HUES64 (cell line): ENCODE data around the gene RNF213.
"Not testable (repeated sequence)": the region's sequence is repeated elsewhere in the genome, so short reads cannot be mapped to it uniquely, and the experiment has no call there.

Experiments
- H3K27ac ChIP-seq: 2 replicates; pipeline ENCODE4 v1.7.0; 2013; ENCODE audit warnings: low read depth, low read length, inconsistent platforms
- H3K27me3 ChIP-seq: 2 replicates; pipeline ENCODE4 v1.6.1; 2013; ENCODE audit warnings: mild to moderate bottlenecking, low read length; ENCODE audit not compliant: insufficient read depth
- H3K36me3 ChIP-seq: 2 replicates; pipeline ENCODE4 v1.6.1; 2013; ENCODE audit warnings: mild to moderate bottlenecking, low read length; ENCODE audit not compliant: insufficient read depth
- H3K4me1 ChIP-seq: 2 replicates; pipeline ENCODE4 v1.6.1; 2013; ENCODE audit warnings: mild to moderate bottlenecking, low read length, moderate library complexity; ENCODE audit not compliant: insufficient read depth
- H3K4me3 ChIP-seq: 2 replicates; pipeline ENCODE4 v1.5.1; 2013; ENCODE audit warnings: mild to moderate bottlenecking, low read length, moderate library complexity
- H3K9ac ChIP-seq: 2 replicates; pipeline ENCODE4 v1.6.1; 2013; ENCODE audit warnings: mild to moderate bottlenecking, low read depth, low read length
- H3K9me3 ChIP-seq: 2 replicates; pipeline ENCODE4 v1.6.1; 2013; ENCODE audit warnings: low read depth, low read length; ENCODE audit not compliant: insufficient read depth
- whole genome bisulfite sequencing: fragments of 150-250, 120-280 bp; methylation state at CpG from one replicate; pipeline ENCODE4 v1.1.7; 2013; ENCODE audit warnings: missing lambda C conversion rate; 5-methylcytosine and 5-hydroxymethylcytosine counted together

The RNF213 gene

GRCh38 chr17:80402102-80402501 lies 141.4 kb downstream of the RNF213 start:
- not testable (repeated sequence) for H3K9me3 ChIP-seq, H3K27me3 ChIP-seq, H3K27ac ChIP-seq, H3K9ac ChIP-seq, H3K4me3 ChIP-seq, H3K36me3 ChIP-seq, H3K4me1 ChIP-seq
- 95% methylated on average over 13 of the region's 13 CpGs for WGBS

GRCh38 chr17:80402959-80403358 lies 142.3 kb downstream of the RNF213 start:
- no peaks in the 10 kb centered on the region for H3K36me3 ChIP-seq
- no peak overlapping the region for H3K4me3 ChIP-seq
- 82% methylated on average over 3 of the region's 4 CpGs for WGBS
- H3K9me3 ChIP-seq: no peaks in the 10 kb centered on the region
- no peak overlapping the region for H3K9ac ChIP-seq
- H3K4me1 ChIP-seq: peaks cover 5% of the 10 kb centered on the region; the same call in 1 of the 2 replicates
- H3K27ac ChIP-seq: no peak overlapping the region
- H3K27me3 ChIP-seq: peaks cover 7% of the 10 kb centered on the region; the same call in 1 of the 2 replicates

GRCh38 chr17:80406146-80406545 lies 145.5 kb downstream of the RNF213 start:
- Histone ChIP-seq H3K36me3 (no peaks in the 10 kb centered on the region), H3K27ac (no peak overlapping the region), H3K9me3 (no peaks in the 10 kb centered on the region), H3K27me3 (peaks cover 13% of the 10 kb centered on the region; the same call in 1 of the 2 replicates), H3K4me3 (no peak overlapping the region), H3K9ac (no peak overlapping the region), H3K4me1 (no peaks in the 10 kb centered on the region; the same call in 1 of the 2 replicates)
- WGBS: 90% methylated on average over 8 of the region's 8 CpGs

- not testable (repeated sequence) for H3K4me1 ChIP-seq, H3K4me3 ChIP-seq, H3K27ac ChIP-seq, H3K36me3 ChIP-seq, H3K9me3 ChIP-seq, H3K9ac ChIP-seq
- H3K27me3 ChIP-seq: peaks cover 29% of the 10 kb centered on the region; the same call in 1 of the 2 replicates
- 51% methylated on average over 5 of the region's 5 CpGs for WGBS
Observed at GRCh38 chr17:80407917-80408316, 147.3 kb downstream of the RNF213 start.

GRCh38 chr17:80408872-80409271 lies 148.2 kb downstream of the RNF213 start:
- no peaks in the 10 kb centered on the region; the same call in 1 of the 2 replicates for H3K4me1 ChIP-seq
- no peak overlapping the region for H3K4me3 ChIP-seq
- H3K27ac ChIP-seq: no peak overlapping the region
- peaks cover 38% of the 10 kb centered on the region for H3K27me3 ChIP-seq
- whole genome bisulfite sequencing: 63% methylated on average over 6 of the region's 6 CpGs
- no peaks in the 10 kb centered on the region for H3K9me3 ChIP-seq
- H3K9ac ChIP-seq: no peak overlapping the region
- no peaks in the 10 kb centered on the region for H3K36me3 ChIP-seq

GRCh38 chr17:80409626-80410025 lies 149.0 kb downstream of the RNF213 start:
- H3K9me3 ChIP-seq: no peaks in the 10 kb centered on the region

GRCh38 chr17:80410441-80411087 lies 149.9 kb downstream of the RNF213 start:
- not testable (repeated sequence) for H3K9ac ChIP-seq, H3K9me3 ChIP-seq, H3K36me3 ChIP-seq, H3K27ac ChIP-seq, H3K4me3 ChIP-seq, H3K4me1 ChIP-seq
- H3K27me3 ChIP-seq: peaks cover 47% of the 10 kb centered on the region
- 87% methylated on average over 16 of the region's 16 CpGs for WGBS

More at GRCh38 chr17:80409626-80410025, 149.0 kb downstream of the RNF213 start:
- Histone ChIP-seq H3K36me3 (no peaks in the 10 kb centered on the region), H3K27me3 (peaks cover 46% of the 10 kb centered on the region), H3K4me3 (no peak overlapping the region), H3K27ac (no peak overlapping the region), H3K4me1 (no peaks in the 10 kb centered on the region; the same call in 1 of the 2 replicates), H3K9ac (no peak overlapping the region)
- WGBS: 95% methylated on average over 13 of the region's 13 CpGs

GRCh38 chr17:80413771-80414507 lies 153.3 kb downstream of the RNF213 start:
- H3K4me3 ChIP-seq: peak overlapping the region; percentile 91
- H3K9ac ChIP-seq: no peak overlapping the region
- no peak overlapping the region for H3K27ac ChIP-seq
- peaks cover 40% of the 10 kb centered on the region for H3K27me3 ChIP-seq
- H3K9me3 ChIP-seq: no peaks in the 10 kb centered on the region
- WGBS: 57% methylated on average over 26 of the region's 26 CpGs
- H3K4me1 ChIP-seq: no peaks in the 10 kb centered on the region
- peaks cover 14% of the 10 kb centered on the region; the same call in 1 of the 2 replicates for H3K36me3 ChIP-seq

GRCh38 chr17:80414508-80414802 lies 153.8 kb downstream of the RNF213 start:
- peak overlapping the region; percentile 91 for H3K4me3 ChIP-seq
- H3K9ac ChIP-seq: peak overlapping the region; percentile 88
- H3K4me1 ChIP-seq: no peaks in the 10 kb centered on the region
- H3K9me3 ChIP-seq: no peaks in the 10 kb centered on the region
- 4% methylated on average over 15 of the region's 15 CpGs for WGBS
- peaks cover 14% of the 10 kb centered on the region; the same call in 1 of the 2 replicates for H3K36me3 ChIP-seq
- peaks cover 40% of the 10 kb centered on the region for H3K27me3 ChIP-seq
- no peak overlapping the region for H3K27ac ChIP-seq

GRCh38 chr17:80414803-80415625 lies 154.4 kb downstream of the RNF213 start, which contains the start of gene ENDOV:
TSS of gene ENDOV (plus strand) at chr17:80415167. CDS start at chr17:80415195, 28 bp downstream.
- peak within 1 kb of the TSS; percentile 97 for H3K27ac ChIP-seq
- under 1% methylated on average over 97 of the region's 97 CpGs for WGBS

More at GRCh38 chr17:80414803-80415625, 154.4 kb downstream of the RNF213 start, which contains the start of gene ENDOV:
- Histone ChIP-seq H3K4me1 (no peaks in the 10 kb centered on the region), H3K9me3 (no peaks in the 10 kb centered on the region), H3K4me3 (peak within 1 kb of the TSS; percentile 91), H3K36me3 (peaks cover 14% of the 10 kb centered on the region; the same call in 1 of the 2 replicates), H3K9ac (peak within 1 kb of the TSS; percentile 88), H3K27me3 (peaks cover 37% of the 10 kb centered on the region)
